GM21786 (cell line): ENCODE data around the gene MTRF1L.
A peak's percentile ranks its signal among the peaks of the same experiment; 100 is the strongest.
"Not testable (repeated sequence)": the region's sequence is repeated elsewhere in the genome, so short reads cannot be mapped to it uniquely, and the experiment has no call there.

Experiments used
- ATAC-seq: cut with Tn5 transposase; IDR thresholded peaks from one replicate; pipeline ENCODE4 v1.9.1; 2021; ENCODE audit not compliant: unreplicated experiment

MTRF1L gene

DNA sequence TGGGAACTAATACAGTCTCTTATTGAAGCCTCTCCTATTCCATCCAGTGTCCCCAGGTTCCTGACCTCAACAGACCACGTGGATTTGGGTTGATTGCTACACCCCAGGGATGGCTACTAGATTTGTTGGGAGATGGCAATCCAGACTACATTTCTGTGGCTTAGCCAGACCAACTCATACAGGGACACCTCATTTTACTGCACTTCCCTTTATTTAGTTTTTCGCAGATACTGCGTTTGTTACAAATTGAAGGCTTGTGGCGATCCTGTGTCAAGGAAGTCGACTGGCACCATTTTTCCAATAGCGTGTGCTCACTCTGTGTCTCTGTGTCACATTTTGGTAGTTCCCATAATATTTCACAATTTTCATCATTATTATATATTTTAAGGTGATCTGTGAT lies 10.3 kb upstream of the MTRF1L start:
- ATAC-seq = no peak

DNA sequence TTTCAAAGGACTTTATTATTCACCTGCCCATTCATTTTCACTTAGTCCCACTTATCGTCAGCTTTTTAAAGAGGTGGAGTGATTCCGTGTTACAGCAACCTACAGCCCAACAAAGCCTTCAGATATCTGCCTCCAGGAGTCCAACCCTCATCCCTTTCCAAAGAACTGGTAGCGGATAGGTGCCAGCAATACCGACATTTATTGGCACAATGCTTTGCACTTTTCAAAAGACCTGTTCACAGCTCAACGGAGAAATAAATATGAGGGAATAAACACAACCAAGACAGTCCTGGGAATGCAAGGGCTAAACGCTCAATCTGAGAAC lies 819 bp upstream of the MTRF1L start:
- ATAC-seq = peak; percentile 0

DNA sequence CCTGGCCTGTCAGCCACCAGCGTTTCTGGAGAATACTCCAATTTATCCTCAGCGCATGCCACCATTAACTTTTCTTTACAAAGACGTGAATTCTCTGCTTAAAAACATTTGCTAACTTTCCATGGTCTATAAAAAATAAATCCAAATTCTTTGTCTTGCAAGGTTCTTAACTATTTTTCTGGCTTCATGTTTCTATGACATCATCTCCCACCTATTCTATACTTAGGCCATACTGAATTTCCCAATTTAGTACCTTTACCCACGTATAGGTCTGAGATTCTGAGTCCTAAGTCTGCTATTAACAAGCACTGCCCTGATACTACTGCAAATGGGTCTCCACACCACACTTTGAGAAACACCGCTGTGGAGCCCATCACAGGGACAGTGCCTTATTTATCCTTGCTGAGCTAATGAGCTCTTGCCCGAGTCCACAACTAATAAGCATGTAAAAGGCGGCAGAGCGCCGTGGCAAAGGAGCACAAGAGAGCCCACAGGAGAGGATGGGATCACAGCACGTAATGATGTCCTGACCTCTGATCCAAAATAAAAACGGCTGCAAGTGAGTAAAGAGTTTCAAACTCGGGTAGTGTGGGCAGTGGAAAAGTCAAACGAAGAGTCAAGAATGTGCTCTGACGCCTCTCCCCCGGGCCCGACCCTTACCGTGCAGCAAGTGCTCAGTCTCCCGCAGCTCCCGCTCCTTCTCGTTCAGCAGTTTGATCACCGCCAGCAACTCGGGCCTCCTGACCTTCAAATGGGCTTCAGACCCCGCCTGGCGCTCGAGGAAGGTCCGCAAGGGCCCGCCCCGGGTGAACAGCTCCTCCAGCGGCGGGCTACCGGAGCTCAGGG lies 519 bp downstream of the MTRF1L start:
- ATAC-seq = peak; percentile 16

DNA sequence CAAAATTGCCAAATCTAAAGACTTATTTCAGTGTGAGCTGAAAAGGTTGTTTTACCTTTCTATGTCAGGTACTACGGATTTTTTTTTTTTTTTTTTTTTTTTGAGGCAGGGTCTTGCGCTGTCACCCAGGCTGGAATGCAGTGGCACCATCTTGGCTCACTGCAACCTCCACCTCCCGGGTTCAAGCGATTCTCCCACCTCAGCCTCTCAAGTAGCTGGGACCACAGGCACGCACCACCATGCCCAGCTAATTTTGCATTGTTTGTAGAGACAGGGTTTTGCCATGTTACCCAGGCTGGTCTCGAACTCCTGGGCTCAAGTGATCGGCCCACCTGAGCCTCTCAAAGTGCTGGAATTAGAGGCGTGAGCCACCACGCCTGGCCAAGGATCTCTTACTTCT lies 1.7 kb downstream of the MTRF1L start:
- not testable (repeated sequence) for ATAC-seq

DNA sequence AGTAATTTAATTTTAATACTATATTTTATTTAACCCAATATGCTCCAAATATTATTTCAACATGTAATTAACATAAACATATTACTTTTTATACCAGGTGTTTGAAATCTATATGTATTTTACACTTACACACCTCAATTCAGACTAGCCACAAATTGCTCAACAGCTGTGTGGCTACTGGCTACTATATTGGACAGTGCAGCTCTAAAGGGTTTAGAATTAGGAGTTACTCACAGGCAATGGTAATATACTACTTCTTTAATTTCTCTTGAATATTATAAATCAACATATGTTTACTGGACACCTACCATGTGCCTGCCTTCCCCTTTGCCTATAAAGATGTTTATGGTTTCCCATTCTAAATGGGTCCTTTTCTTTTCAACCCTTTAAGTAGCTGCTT lies 2.3 kb downstream of the MTRF1L start:
- ATAC-seq = no peak

DNA sequence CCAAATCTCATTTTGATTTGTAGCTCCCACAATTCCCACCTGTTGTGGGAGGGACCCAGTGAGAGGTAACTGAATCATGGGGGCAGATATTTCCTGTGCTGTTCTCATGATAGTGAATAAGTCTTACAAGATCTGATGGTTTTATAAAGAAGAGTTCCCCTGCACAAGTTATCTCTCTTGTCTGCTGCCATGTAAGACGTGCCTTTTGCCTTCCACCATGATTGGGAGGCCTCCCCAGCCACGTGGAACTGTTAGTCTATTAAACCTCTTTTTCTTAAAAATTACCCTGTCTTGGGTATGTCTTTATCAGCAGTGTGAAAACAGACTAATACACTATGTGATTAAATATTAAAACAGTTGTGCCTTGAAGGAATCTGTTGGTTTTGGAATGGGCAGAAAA lies 3.0 kb downstream of the MTRF1L start:
- not testable (repeated sequence) for ATAC-seq

DNA sequence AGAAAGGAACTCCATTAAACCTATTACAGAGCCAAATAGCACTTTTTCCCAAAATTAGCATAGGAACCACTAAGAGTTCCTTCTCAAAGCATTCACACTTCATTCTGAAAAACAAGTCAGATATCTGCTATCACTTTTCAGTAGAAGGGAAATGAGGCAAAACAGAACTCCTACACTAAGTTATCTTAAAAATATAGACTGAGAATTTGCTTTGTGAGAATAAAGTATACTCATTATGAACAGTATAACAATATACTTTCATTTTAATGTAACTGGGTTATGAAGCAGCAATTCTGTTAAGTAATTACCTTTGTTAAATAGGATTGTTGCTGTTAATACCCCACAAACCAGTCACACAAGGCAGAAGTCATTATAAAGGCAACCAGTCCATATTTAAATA lies 8.7 kb downstream of the MTRF1L start:
- ATAC-seq = no peak

DNA sequence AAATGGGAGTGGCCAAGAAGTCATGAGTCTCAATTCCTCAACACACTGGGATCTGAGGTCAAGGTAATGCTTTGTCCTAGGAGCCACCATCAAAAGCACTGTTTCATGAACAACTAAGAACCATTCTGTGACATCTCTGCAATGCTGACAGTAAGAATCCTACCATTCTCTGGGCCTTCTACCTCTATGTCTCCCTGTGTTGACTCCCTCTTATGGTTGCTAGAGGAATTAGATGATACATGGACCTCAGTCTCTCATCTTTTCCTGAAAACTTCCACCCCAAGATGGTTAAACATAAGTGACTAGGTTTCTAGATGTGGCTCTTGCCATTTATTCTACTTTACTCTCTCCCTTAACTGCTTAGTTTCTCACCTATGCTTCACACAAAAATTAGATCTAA lies 9.1 kb downstream of the MTRF1L start:
- no peak for ATAC-seq

DNA sequence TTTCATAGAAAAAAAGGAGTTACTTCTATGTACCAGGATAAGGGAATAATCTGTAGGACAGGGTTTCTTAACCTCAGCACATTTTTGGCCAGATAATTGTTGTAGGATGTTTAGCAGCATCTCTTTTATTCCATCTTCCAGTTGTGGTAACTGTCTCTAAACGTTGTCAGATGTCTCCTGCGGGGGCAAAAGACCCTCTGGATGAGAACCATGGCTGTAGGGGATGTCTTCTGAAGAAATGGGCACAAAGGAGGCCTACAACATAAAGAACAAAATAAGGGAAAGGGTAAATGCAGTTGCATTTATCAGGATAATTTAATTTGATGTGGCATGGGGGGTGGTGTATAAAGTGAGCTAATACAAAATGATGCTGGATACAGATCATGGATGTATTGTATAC lies 15.5 kb downstream of the MTRF1L start:
- no peak for ATAC-seq

DNA sequence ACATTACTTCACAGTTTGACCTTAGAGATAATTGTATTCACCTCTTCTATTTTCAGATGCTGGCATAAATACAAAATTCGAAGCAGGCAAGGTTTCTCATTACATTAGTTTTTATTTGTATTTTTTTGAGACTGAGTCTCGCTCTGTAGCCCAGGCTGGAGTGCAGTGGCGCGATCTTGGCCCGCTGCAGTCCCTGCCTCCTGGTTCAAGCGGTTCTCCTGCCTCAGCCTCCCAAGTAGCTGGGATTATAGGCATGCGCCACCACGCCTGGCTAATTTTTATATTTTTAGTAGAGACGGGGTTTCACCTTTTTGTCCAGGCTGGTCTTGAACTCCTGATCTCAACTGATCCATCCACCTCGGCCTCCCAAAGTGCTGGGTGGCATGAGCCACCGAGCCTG lies 17.2 kb downstream of the MTRF1L start:
- not testable (repeated sequence) for ATAC-seq

DNA sequence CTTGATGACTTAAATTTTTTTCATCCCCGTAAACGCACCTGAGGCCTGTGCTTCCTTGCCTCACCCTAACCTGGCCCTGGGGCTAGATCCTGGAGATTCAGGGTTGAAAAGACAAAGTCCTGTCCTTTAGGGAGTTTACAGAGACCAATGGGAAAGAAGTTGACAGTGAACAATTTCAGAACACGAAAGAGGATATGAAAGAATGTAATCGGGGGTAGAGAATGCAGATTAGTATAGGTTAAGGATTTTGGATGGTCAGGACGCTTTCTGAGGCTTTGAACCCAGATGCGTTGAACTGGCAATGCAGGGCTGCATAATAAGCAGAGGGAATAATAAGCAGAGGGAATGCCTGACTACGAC lies 18.0 kb downstream of the MTRF1L start:
- peak; percentile 28 for ATAC-seq

DNA sequence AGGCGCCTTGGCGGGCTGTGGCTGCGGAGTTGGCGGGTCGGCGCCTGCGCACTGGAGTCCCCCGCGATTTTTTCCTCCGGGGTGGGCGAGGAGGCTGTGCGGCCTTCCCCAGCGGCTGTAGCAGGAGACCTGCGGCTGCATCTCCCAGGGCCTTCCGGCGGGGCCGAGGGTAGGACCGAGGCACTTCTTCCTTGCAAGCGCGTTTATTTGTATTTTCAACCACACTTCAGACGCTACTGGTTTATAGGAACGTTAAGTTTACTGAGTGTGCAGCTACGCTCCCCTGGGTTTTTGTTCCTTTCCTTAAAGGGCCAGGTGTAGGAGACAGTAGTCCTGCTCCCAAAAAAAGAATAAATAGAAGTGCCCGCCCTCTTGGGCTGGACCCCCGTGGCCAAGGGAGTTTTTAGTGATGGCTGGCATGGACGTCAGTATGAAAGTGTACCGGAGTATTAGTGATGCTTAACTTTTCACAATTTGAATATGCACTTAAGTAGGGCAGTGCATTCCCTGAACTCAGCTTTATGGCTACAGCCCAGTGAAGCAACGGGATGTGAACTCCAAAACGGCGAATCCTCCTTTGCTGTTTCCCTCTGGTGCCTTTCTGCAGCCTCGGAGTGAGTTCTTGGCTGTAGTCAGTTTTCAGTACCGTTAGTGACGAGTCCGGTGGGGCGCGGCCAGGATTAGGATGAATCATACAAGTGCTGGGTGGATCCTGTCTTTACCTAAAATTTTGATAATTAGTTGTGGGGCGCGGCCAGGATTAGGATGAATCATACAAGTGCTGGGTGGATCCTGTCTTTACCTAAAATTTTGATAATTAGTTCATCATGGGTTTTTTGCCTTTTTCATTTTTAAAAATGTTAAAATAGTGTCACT lies 18.6 kb downstream of the MTRF1L start:
- ATAC-seq = peak; percentile 21

DNA sequence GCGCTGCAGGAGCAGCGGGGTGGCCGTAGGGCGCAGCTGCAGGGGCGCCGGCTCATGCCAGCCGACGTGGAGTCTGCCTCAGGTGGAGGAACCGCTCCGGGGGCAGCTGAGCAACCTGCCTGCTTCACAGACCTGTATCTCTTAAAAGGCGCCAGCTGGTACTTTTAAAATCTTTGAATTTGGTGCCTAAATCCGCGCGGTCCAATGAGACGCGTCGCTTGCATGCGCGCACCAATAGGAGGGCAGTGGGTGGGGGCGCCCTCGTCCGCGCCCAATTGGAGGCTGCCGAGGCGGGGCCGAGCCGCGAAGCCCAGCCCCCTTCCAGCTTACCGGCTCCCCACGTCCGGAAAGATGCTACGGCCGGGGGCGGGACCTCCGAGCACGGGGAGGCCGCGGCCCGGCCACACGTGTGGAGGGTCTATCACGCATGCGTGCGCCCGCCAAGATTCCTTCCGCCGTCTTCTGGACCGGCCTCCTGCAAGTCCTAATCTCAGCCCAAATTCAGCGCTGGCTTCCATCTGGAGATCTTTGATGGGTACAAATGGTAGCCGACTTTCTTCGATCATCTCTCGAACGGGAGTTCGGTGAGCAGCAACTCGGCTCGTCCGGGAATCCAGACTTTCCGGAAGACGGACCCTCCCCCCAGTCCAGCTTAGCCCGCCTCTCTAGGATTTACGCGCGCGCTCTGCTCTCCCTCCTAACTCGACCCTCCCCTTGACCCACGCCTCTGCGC lies 19.4 kb downstream of the MTRF1L start, which contains the start of gene FBXO5:
FBXO5 (minus strand) TSS at position 138 of the 733 bp plus-strand sequence; CDS start at position 56, 82 bp downstream.
- ATAC-seq = peak; percentile 77

DNA sequence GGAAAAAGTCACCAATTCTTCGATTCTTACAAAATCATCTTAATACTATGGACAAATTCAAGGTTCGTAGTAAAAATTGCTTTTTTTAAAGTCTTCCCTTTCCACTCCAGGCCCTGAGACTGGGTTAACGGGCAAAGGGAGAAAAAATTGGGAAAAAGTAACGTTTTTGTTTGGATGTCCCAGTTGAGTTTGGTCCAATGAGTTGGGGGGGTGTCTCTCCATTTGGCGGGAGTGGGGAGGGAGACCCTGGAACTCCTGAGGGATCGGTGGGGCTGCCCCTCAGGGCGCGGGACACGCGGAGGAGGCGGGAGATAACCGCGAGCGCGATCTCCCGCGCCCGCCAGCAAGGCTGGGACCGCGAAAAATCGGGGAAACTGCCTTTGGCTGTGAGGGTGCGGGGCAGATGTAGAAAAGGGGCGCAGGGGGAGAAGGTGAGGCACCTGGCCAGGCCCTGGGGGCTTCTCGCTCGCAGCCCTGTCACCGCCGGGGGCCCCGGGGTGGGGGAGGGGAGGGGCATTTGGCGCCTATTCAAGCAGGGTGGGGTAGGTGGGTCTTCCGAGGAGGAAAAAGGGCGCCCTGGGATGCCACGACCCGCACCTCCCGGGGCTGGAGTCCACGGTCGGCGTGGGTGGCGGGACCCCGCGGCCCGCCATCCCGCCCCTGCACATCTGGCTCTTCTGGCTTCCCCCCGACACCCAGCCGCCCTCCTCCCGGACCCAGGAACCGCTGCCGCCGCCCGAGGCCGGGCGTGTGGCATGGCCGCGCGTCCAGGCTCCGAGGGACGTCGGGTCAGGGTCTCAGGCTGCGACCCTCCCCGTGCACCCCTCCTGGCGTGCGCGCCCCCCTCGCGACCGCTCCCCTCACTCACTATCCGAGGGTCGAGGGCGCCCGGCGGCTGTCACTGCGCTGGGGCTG lies 20.3 kb downstream of the MTRF1L start:
- ATAC-seq = no peak

DNA sequence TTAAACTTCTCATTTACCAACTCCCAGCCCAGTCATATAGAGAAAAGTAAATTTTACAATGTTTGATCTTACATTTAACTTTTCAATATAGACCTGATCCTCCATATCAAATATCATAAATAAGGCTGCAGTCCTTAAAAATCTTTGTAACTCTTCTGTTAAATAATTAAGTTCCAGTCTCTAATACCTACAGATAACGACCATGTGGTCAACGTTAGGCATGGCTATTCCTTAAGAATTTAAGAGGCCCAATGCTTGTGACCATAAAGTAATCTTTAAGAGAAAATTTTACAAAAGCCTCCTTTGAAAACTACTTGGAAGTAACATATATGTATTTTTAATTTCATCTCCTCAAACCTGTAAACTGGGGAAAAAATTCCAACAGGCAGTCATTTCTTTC lies 21.3 kb downstream of the MTRF1L start:
- no peak for ATAC-seq

DNA sequence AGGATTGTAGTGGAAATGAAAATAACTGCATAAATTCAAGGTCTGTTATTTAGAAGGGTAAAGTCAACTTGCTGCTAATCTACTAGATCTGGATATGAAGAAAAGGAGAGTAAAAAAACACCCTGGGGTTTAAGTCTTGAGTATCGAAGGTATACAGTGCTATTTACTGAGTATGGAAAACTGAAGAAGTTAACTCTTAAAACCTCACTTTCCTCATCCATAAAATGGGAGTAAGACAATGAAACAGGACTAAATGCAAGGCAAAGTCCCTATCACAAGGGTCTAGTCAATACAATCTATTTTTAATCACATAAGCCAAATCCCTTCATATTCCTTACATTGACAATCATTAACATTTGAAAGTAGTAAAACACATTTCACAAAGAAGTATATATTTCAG lies 21.9 kb downstream of the MTRF1L start:
- no peak for ATAC-seq

DNA sequence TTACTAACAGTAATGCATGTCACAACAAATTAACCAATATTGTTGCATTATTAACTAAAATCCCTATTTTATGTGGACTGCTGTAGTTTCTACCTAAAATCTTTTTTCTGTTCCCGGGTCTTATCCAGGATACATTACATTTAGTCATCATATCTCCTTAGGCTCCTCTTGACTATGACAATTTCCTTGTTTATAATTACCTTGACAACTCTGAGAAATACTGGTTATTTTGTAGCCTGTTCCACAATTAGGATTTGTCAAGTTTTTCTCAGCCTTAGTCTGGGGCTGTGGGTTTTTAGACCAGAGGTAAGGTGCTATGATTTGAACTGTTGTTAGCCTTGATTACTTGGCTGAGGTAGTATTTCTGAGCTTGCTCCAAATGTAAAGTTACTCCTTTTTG lies 23.4 kb downstream of the MTRF1L start:
- ATAC-seq = no peak

DNA sequence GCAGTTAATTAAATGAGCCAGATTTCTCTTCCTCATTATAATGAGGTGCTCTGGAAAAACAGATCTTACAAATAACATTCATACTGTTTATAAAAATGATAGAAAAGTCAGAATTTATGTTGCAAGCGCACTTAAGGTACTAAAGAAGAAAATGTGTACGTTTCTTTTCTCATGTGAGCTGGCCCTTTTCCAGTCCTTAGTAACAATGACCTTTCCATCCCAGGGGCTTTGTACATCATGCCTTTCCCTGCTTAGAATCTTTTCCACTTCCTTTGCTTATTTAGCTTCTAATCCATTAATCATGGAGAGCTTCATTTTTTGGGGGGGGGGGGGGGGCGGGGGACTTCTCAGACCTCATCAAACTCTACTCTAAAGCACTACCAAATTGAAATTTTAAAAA lies 24.5 kb downstream of the MTRF1L start:
- ATAC-seq = no peak

DNA sequence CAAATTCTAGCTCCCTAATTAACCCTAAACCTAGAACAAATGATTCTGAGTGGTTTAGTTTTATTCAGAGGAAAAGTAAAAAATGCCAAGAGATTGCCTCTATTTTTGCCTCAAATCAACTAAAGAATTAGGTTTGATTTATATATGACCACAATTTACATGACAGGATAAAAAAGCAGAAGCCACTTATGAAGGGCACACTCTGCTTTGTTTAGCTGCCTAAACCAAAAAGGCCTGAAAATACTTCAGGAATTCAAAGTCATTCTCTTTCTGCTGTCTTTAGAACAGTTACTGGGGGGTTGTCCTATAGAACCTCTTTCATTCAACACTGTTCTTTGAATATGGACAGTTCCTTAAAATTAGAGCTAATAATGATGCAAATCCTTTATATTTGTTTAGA lies 25.0 kb downstream of the MTRF1L start:
- no peak for ATAC-seq

DNA sequence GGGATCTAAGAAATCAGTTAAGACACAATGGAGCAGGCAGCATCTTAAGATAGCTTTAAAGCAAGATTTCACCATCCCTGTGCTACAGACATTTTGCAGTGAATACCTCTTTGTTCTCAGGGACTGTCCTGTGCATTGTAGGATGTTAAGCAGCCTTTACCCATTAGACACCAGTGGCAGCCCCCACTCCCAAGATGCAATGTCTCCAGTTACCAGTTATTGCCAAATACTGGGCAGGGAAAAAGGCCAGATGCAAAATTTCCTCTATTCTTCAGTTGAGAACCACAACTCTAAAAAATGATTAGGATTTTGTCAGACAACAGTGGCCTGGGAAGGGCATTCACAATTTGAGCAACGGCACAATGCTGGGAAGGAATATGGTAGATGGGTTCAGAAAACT lies 25.8 kb downstream of the MTRF1L start:
- no peak for ATAC-seq
